Germinal center (tissue), 1 donor: ENCODE data around the gene SELP.

ENCODE experiments used
- DNase-seq: peaks from one replicate; pipeline ENCODE4 v3.0.0; 2012; ENCODE audit warnings: mixed read lengths, low spot score

SELP gene

GRCh38 chr1:169620565-169620964, 9.4 kb downstream of the SELP start:
- DNase-seq: no peak

GRCh38 chr1:169618367-169618766, 11.6 kb downstream of the SELP start:
- no peak for DNase-seq

GRCh38 chr1:169615803-169616202, 14.1 kb downstream of the SELP start:
- no peak for DNase-seq

GRCh38 chr1:169610858-169611257, 19.1 kb downstream of the SELP start:
- DNase-seq: no peak

- DNase-seq: no peak
These were observed 19.8 kb downstream of the SELP start for GRCh38 chr1:169610108-169610507.

GRCh38 chr1:169608226-169608625, 21.7 kb downstream of the SELP start:
- no peak for DNase-seq

GRCh38 chr1:169604781-169605560, 25.0 kb downstream of the SELP start:
- no peak for DNase-seq

- DNase-seq: peak; percentile 9
These were observed 28.6 kb downstream of the SELP start for GRCh38 chr1:169601096-169601881.

GRCh38 chr1:169595764-169596711, 33.9 kb downstream of the SELP start:
- DNase-seq: no peak

GRCh38 chr1:169594391-169594790, 35.5 kb downstream of the SELP start:
- DNase-seq: no peak

GRCh38 chr1:169590932-169591331, 39.0 kb downstream of the SELP start:
- no peak for DNase-seq

GRCh38 chr1:169588785-169589485, 41.0 kb downstream of the SELP start:
- DNase-seq: no peak

GRCh38 chr1:169588112-169588511, 41.8 kb downstream of the SELP start:
- no peak for DNase-seq

GRCh38 chr1:169586395-169587255, 43.3 kb downstream of the SELP start, which contains the start of gene F5:
TSS of gene F5 (minus strand) at chr1:169586481. CDS start at chr1:169586386, 95 bp downstream.
- peak; percentile 65 for DNase-seq

GRCh38 chr1:169586067-169586394, 43.9 kb downstream of the SELP start:
- DNase-seq: no peak

- no peak for DNase-seq
These were observed 44.7 kb downstream of the SELP start for GRCh38 chr1:169585181-169585580.

- no peak for DNase-seq
These were observed 45.3 kb downstream of the SELP start for GRCh38 chr1:169584483-169585144.

GRCh38 chr1:169577981-169578738, 51.8 kb downstream of the SELP start:
- no peak for DNase-seq

- no peak for DNase-seq
These were observed 53.0 kb downstream of the SELP start for GRCh38 chr1:169576935-169577331.
